ENCODE results near the gene CAMK2A.

CAMK2A gene

GRCh38 chr5:150303070-150303615 lies 13.6 kb upstream of the CAMK2A start:
- FAIRE-seq (no peak), DNase-seq (ENCODE audit: insufficient read length, low spot score) (no peak)
- TF ChIP-seq SPI1 (IDR thresholded peaks at IDR 0.05; ENCODE audit: low read depth, low read length) (no peak), TAF1 (IDR thresholded peaks at IDR 0.05; ENCODE audit: low read depth, low read length) (no peak), POU2F2 (IDR thresholded peaks at IDR 0.05; ENCODE audit: low read depth, low read length) (no peak), POLR2A (IDR thresholded peaks at IDR 0.05; ENCODE audit: low read depth, low read length) (no peak)

GRCh38 chr5:150302301-150303069 lies 12.9 kb upstream of the CAMK2A start, which contains the start of gene ARSI:
Gene ARSI (minus strand): TSS chr5:150302905. CDS start chr5:150302373, 532 bp downstream.
- TF ChIP-seq PAX5 (IDR thresholded peaks at IDR 0.05; ENCODE audit: insufficient read depth, low read length, severe bottlenecking): no peak
- TF ChIP-seq TAF1 (IDR thresholded peaks at IDR 0.05; ENCODE audit: low read depth, low read length): no peak
- no peak for TF ChIP-seq SPI1 (IDR thresholded peaks at IDR 0.05; ENCODE audit: low read depth, low read length)
- no peak for TF ChIP-seq POLR2A (IDR thresholded peaks at IDR 0.05; ENCODE audit: low read depth, low read length)
- no peak for TF ChIP-seq POLR2AphosphoS5 (IDR thresholded peaks at IDR 0.05; ENCODE audit: low read depth, low read length)
- TF ChIP-seq POU2F2 (IDR thresholded peaks at IDR 0.05; ENCODE audit: low read depth, low read length): no peak
- DNase-seq (ENCODE audit: insufficient read length, low spot score): no peak
- FAIRE-seq: no peak

- FAIRE-seq (no peak), DNase-seq (ENCODE audit: insufficient read length, low spot score) (no peak)
- TF ChIP-seq POLR2A (IDR thresholded peaks at IDR 0.05; ENCODE audit: low read depth, low read length) (no peak), POLR2AphosphoS5 (IDR thresholded peaks at IDR 0.05; ENCODE audit: low read depth, low read length) (no peak), TAF1 (IDR thresholded peaks at IDR 0.05; ENCODE audit: low read depth, low read length) (no peak), SPI1 (IDR thresholded peaks at IDR 0.05; ENCODE audit: low read depth, low read length) (no peak), POU2F2 (IDR thresholded peaks at IDR 0.05; ENCODE audit: low read depth, low read length) (no peak), PAX5 (IDR thresholded peaks at IDR 0.05; ENCODE audit: insufficient read depth, low read length, severe bottlenecking) (no peak)
These were observed 12.3 kb upstream of the CAMK2A start for GRCh38 chr5:150301901-150302300.

GRCh38 chr5:150301170-150301505 lies 11.6 kb upstream of the CAMK2A start:
- FAIRE-seq (no peak), DNase-seq (ENCODE audit: insufficient read length, low spot score) (no peak)
- TF ChIP-seq TAF1 (IDR thresholded peaks at IDR 0.05; ENCODE audit: low read depth, low read length) (no peak), SPI1 (IDR thresholded peaks at IDR 0.05; ENCODE audit: low read depth, low read length) (no peak), POLR2AphosphoS5 (IDR thresholded peaks at IDR 0.05; ENCODE audit: low read depth, low read length) (no peak), PAX5 (IDR thresholded peaks at IDR 0.05; ENCODE audit: insufficient read depth, low read length, severe bottlenecking) (no peak), POU2F2 (IDR thresholded peaks at IDR 0.05; ENCODE audit: low read depth, low read length) (no peak), POLR2A (IDR thresholded peaks at IDR 0.05; ENCODE audit: low read depth, low read length) (no peak)

- DNase-seq (ENCODE audit: insufficient read length, low spot score) (no peak), FAIRE-seq (no peak)
- no peak for TF ChIP-seq PAX5 (IDR thresholded peaks at IDR 0.05; ENCODE audit: insufficient read depth, low read length, severe bottlenecking)
- no peak for TF ChIP-seq POLR2AphosphoS5 (IDR thresholded peaks at IDR 0.05; ENCODE audit: low read depth, low read length)
- no peak for TF ChIP-seq POU2F2 (IDR thresholded peaks at IDR 0.05; ENCODE audit: low read depth, low read length)
- TF ChIP-seq POLR2A (IDR thresholded peaks at IDR 0.05; ENCODE audit: low read depth, low read length): no peak
- TF ChIP-seq SPI1 (IDR thresholded peaks at IDR 0.05; ENCODE audit: low read depth, low read length): no peak
- TF ChIP-seq TAF1 (IDR thresholded peaks at IDR 0.05; ENCODE audit: low read depth, low read length): no peak
These were observed 11.1 kb upstream of the CAMK2A start for GRCh38 chr5:150300496-150301169.

GRCh38 chr5:150299571-150300327 lies 10.2 kb upstream of the CAMK2A start:
- DNase-seq (ENCODE audit: insufficient read length, low spot score) (no peak), FAIRE-seq (no peak)

GRCh38 chr5:150298701-150299451 lies 9.3 kb upstream of the CAMK2A start:
- FAIRE-seq (no peak), DNase-seq (ENCODE audit: insufficient read length, low spot score) (no peak)
- TF ChIP-seq POLR2A (IDR thresholded peaks at IDR 0.05; ENCODE audit: low read depth, low read length) (no peak), POLR2AphosphoS5 (IDR thresholded peaks at IDR 0.05; ENCODE audit: low read depth, low read length) (no peak), TAF1 (IDR thresholded peaks at IDR 0.05; ENCODE audit: low read depth, low read length) (no peak)

More at GRCh38 chr5:150299571-150300327, 10.2 kb upstream of the CAMK2A start:
- TF ChIP-seq POLR2A (IDR thresholded peaks at IDR 0.05; ENCODE audit: low read depth, low read length) (no peak), PAX5 (IDR thresholded peaks at IDR 0.05; ENCODE audit: insufficient read depth, low read length, severe bottlenecking) (no peak), POU2F2 (IDR thresholded peaks at IDR 0.05; ENCODE audit: low read depth, low read length) (no peak), TAF1 (IDR thresholded peaks at IDR 0.05; ENCODE audit: low read depth, low read length) (no peak), POLR2AphosphoS5 (IDR thresholded peaks at IDR 0.05; ENCODE audit: low read depth, low read length) (no peak), SPI1 (IDR thresholded peaks at IDR 0.05; ENCODE audit: low read depth, low read length) (no peak)

GRCh38 chr5:150297934-150298595 lies 8.5 kb upstream of the CAMK2A start:
- DNase-seq (ENCODE audit: insufficient read length, low spot score) (no peak), FAIRE-seq (no peak)
- TF ChIP-seq SPI1 (IDR thresholded peaks at IDR 0.05; ENCODE audit: low read depth, low read length): no peak
- TF ChIP-seq TAF1 (IDR thresholded peaks at IDR 0.05; ENCODE audit: low read depth, low read length): no peak
- no peak for TF ChIP-seq POLR2AphosphoS5 (IDR thresholded peaks at IDR 0.05; ENCODE audit: low read depth, low read length)
- no peak for TF ChIP-seq POU2F2 (IDR thresholded peaks at IDR 0.05; ENCODE audit: low read depth, low read length)
- no peak for TF ChIP-seq POLR2A (IDR thresholded peaks at IDR 0.05; ENCODE audit: low read depth, low read length)
- no peak for TF ChIP-seq PAX5 (IDR thresholded peaks at IDR 0.05; ENCODE audit: insufficient read depth, low read length, severe bottlenecking)
